Activated T-cell treated with anti-CD3 and anti-CD28 coated beads, Interleukin-2, amount 50 U/mL, for 24 hours (primary cell): ENCODE results near the gene NUDT22.

Source experiments
- DNase-seq: peaks from one replicate; pipeline ENCODE4 v3.0.0-alpha.2; 2020
- H3K27ac Mint-ChIP-seq: 2 replicates; pipeline ENCODE4 v1.8.0; 2020; ENCODE audit warnings: mild to moderate bottlenecking, mixed read lengths
- H3K27me3 Mint-ChIP-seq: 2 replicates; pipeline ENCODE4 v1.8.0; 2020; ENCODE audit warnings: mixed read lengths
- H3K36me3 Mint-ChIP-seq: 2 replicates; pipeline ENCODE4 v1.8.0; 2020; ENCODE audit warnings: low read depth, mixed read lengths
- H3K4me1 Mint-ChIP-seq: 2 replicates; pipeline ENCODE4 v1.8.0; 2020; ENCODE audit warnings: low read depth, mixed read lengths
- H3K4me3 Mint-ChIP-seq: 2 replicates; pipeline ENCODE4 v1.8.0; 2020; ENCODE audit warnings: mild to moderate bottlenecking, moderate library complexity, mixed read lengths
- H3K9me3 Mint-ChIP-seq: 2 replicates; pipeline ENCODE4 v1.8.0; 2020; ENCODE audit warnings: mixed read lengths

NUDT22 gene

DNA sequence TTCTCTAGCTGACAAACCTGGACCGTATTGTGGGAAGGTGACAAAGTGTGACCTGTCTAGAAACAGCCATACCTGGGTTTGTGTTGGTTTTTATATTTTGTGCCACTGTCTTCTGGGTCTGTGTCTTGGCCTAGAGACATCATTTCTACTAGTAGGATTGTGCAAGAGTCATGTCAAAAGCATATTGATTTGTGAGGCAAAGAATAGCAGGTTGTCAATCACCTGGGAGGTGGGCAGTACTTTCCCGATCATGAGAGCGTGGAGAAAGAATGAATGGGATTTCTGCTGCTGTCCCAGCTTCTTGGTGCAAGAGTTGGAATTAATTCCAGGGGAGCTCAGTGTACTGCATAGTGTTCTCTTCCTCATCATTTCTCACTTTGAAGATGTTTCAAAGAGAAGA lies 24.5 kb upstream of the NUDT22 start:
- DNase-seq, result no peak
- Mint-ChIP-seq H3K9me3 (no peaks in the 10 kb centered on the region), H3K4me3 (no peak overlapping the region), H3K36me3 (peaks cover 99% of the 10 kb centered on the region), H3K4me1 (peaks cover 36% of the 10 kb centered on the region), H3K27ac (peak overlapping the region; percentile 80), H3K27me3 (no peaks in the 10 kb centered on the region)

DNA sequence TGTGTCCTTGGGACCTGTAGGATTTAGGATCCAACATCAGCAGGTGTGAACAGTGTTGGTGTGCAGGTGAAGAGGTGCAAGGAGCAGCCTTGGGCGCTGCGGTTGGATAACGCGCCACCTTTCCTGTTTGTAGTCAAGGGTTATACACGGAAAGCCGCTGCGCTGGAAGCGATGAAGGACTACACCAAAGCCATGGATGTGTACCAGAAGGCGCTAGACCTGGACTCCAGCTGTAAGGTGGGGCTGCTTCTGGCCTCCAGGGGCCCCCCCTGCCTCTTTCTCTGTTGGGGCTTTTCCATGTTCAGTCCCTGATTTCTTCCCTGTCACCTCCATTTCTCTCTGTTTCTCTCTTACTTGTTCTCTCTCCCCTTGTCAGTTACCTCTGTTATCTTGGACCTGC lies 23.1 kb upstream of the NUDT22 start:
- Mint-ChIP-seq H3K36me3 (peaks cover 99% of the 10 kb centered on the region), H3K27ac (peak overlapping the region; percentile 23), H3K27me3 (no peaks in the 10 kb centered on the region), H3K4me1 (peaks cover 38% of the 10 kb centered on the region), H3K4me3 (no peak overlapping the region), H3K9me3 (no peaks in the 10 kb centered on the region)
- DNase-seq, result no peak

DNA sequence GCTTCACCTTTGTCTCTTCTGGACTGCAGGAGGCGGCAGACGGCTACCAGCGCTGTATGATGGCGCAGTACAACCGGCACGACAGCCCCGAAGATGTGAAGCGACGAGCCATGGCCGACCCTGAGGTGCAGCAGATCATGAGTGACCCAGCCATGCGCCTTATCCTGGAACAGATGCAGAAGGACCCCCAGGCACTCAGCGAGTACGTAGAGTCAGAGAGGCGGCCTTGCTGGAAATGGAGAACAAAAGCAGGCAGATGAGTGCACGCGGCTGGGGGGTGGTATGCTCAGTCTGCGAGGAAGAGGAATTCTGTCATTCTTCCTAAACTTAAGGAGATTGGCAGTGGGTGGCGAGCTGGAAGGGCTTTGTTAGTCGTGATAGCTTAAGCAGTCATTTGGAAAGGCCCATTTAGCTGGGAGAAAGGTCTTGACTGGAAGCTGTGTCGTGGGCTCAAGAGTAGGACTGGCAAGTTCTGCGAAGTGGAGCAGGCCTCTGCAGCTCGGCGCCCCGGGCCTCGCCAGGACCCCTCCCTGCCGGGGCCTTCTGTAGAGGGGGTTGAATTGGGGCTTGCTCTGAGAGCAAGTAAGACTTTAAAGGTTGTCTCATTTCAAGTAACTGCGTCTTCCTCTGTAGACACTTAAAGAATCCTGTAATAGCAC lies 22.5 kb upstream of the NUDT22 start:
- no peak overlapping the region for H3K4me3 Mint-ChIP-seq
- no peak for DNase-seq
- peaks cover 40% of the 10 kb centered on the region for H3K4me1 Mint-ChIP-seq
- H3K9me3 Mint-ChIP-seq, result no peaks in the 10 kb centered on the region
- peaks cover 99% of the 10 kb centered on the region for H3K36me3 Mint-ChIP-seq
- peak overlapping the region; percentile 23 for H3K27ac Mint-ChIP-seq
- no peaks in the 10 kb centered on the region for H3K27me3 Mint-ChIP-seq

DNA sequence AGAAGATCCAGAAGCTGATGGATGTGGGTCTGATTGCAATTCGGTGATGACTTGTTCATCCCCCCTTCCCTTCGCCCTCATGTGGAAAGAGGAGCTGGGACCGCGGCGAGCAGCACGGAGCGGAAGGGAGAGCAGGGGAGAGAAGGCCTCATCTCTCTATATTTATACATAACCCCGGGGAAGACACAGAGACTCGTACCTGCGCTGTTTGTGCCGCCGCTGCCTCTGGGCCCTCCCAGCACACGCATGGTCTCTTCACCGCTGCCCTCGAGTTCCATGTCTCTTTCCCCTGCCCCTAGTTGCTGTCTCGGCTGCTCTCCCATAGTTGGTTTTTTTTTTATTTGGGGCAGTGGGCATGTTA lies 22.0 kb upstream of the NUDT22 start:
- peaks cover 45% of the 10 kb centered on the region for H3K4me1 Mint-ChIP-seq

DNA sequence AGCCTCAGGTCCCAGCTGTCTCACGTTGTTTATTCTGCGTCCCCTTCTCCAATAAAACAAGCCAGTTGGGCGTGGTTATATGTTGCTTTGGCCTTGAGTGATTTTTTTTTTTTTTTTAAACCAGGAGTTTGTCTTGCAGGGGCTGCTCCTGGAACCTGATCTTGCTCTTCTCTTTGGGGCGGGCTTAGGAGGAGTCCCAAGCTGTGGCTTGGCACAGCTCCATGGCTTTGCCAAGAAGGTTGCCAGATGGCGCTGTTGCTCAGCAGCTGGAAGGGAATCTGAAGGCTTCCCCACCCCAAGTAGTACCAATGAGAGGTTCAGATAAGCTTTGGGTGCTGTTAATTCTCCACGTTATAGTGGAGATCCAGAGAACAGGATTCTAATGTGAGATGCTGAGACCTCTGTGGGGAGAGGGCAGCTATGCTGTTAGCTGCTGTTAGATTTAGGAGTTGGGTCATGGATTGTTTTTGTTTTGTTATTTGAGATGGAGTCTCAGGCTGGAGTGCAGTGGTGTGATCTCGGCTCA lies 21.5 kb upstream of the NUDT22 start:
- Mint-ChIP-seq H3K9me3 (no peaks in the 10 kb centered on the region), H3K36me3 (peaks cover 99% of the 10 kb centered on the region), H3K27me3 (no peaks in the 10 kb centered on the region), H3K4me3 (peak overlapping the region; percentile 34), H3K27ac (peak overlapping the region; percentile 99), H3K4me1 (peaks cover 49% of the 10 kb centered on the region)
- DNase-seq, result peak; percentile 78

More for the DNA sequence above, 22.0 kb upstream of the NUDT22 start:
- H3K9me3 Mint-ChIP-seq, result no peaks in the 10 kb centered on the region
- H3K4me3 Mint-ChIP-seq, result no peak overlapping the region
- DNase-seq, result no peak
- peaks cover 99% of the 10 kb centered on the region for H3K36me3 Mint-ChIP-seq
- H3K27me3 Mint-ChIP-seq, result no peaks in the 10 kb centered on the region
- peak overlapping the region; percentile 99 for H3K27ac Mint-ChIP-seq

DNA sequence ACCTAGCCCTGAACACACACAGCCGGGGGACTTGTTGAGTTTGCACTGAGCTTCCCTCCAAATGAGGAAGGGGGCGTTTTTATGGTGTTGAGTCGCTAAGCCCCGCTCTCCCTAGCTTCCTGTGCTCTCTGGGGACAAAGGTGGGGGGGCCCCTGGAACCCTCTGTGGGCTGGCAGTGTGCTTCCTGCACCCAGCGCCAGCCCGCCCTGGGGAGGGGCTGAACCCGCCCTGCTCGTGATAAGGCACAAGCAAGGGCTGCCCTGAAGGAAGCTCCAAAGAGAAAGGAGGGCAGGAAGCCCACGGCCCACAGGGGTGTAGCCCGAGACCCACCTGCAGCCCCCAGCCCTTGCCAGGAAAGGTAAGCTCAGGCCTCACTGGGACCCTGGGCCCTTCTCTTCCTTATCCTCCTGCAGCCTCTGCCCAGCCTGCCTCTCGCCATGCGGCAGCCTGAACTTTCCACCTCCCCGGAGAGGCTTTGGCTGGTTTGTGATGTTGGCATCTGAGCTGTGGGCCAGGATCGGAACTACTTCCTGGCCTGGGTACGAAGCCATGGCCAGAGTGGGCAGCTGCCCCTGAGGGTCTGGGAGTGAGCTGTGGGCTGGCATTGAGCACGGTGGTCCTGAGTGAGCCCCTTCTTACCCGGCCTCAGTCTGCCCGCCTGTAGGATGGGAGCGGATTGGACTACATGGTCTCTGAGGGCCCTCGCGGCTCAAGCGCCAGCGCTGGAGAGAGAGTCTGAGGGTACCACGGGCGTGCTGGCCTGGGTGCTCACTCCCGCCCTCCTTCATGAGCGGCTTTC lies 19.4 kb upstream of the NUDT22 start, which contains the start of gene FERMT3:
Gene FERMT3, plus strand, starts transcription at position 265 of the 799 bp plus-strand sequence. CDS start 644 bp downstream, outside the sequence.
- H3K9me3 Mint-ChIP-seq, result no peaks in the 10 kb centered on the region
- no peaks in the 10 kb centered on the region for H3K27me3 Mint-ChIP-seq
- peak within 1 kb of the TSS; percentile 98 for H3K4me3 Mint-ChIP-seq
- peak within 1 kb of the TSS; percentile 99 for H3K27ac Mint-ChIP-seq
- H3K36me3 Mint-ChIP-seq, result peaks cover 97% of the 10 kb centered on the region
- H3K4me1 Mint-ChIP-seq, result peaks cover 60% of the 10 kb centered on the region
- DNase-seq, result peak; percentile 84

DNA sequence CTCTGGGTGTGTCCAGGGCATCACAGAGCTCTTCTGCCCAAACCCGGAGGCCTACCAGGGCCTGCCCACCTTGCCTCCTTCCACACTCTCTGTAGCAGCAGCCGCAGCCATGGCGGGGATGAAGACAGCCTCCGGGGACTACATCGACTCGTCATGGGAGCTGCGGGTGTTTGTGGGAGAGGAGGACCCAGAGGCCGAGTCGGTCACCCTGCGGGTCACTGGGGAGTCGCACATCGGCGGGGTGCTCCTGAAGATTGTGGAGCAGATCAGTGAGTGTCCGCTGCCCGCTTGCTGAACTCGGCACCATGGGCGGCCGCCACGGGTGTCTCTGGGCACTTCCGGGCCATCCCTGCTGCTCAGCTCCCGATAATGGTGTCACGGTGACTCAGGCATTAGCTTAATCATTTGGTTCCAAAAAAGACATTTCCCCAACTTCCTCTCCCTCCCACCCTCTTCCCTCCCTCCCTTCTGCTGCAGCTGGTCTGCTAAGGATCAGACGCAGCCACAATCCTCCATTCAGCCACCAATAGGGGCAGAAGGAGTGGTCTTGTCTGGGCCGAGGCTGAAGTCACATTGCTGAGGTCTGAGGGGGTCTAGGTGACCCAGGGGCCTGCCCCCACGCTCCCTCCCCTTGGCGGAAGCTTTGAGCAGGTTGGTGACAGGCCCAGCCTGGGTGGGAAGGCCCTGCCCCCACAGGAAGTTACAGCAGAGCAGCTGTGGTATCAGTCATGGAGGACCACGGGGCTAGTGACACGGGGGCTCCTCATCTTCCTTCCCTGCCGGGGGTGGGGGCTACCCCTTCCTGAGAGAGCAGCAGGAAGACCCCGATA lies 18.6 kb upstream of the NUDT22 start:
- peak overlapping the region; percentile 99 for H3K27ac Mint-ChIP-seq
- peak; percentile 90 for DNase-seq
- H3K4me3 Mint-ChIP-seq, result peak overlapping the region; percentile 98
- no peaks in the 10 kb centered on the region for H3K27me3 Mint-ChIP-seq
- peaks cover 64% of the 10 kb centered on the region for H3K4me1 Mint-ChIP-seq
- peaks cover 97% of the 10 kb centered on the region for H3K36me3 Mint-ChIP-seq
- no peaks in the 10 kb centered on the region for H3K9me3 Mint-ChIP-seq

DNA sequence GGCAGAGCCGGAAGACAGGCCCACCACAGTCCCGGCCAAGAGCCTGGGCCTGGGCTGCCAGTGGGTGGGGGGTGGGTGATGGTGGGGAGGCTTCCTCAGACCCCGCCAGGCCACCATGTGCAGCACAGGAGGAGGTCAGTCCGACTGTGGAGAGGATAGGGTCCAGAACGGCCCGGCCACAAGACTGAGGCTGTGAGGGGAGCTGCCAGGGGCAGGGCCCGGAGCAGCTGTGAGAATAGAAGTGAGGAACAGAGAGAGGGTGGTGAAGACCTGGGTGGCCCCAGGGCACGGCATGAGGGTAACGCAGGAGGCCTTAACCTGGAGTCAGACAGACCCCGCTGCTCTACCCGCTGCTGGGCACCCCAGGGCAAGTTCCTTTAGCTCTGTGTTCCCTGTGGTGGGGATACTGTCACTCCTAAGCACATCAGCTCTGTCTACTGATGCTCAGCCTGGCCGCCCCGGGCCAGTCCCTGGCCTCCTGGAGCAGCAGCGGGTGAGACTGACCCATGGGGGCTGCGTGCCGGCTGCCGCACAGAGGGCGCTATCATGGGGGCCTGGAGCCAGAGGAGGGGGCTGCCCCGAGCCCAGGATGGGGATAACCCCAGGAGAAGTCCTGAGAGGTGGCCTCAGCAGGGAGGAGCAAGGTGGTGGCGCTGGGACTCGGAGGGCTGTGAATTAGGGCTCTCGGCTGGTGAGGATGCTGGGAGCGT lies 17.8 kb upstream of the NUDT22 start:
- DNase-seq, result no peak
- no peaks in the 10 kb centered on the region for H3K27me3 Mint-ChIP-seq
- H3K27ac Mint-ChIP-seq, result peak overlapping the region; percentile 99
- H3K4me1 Mint-ChIP-seq, result peaks cover 62% of the 10 kb centered on the region
- H3K4me3 Mint-ChIP-seq, result peak overlapping the region; percentile 98
- no peaks in the 10 kb centered on the region for H3K9me3 Mint-ChIP-seq
- peaks cover 95% of the 10 kb centered on the region for H3K36me3 Mint-ChIP-seq

DNA sequence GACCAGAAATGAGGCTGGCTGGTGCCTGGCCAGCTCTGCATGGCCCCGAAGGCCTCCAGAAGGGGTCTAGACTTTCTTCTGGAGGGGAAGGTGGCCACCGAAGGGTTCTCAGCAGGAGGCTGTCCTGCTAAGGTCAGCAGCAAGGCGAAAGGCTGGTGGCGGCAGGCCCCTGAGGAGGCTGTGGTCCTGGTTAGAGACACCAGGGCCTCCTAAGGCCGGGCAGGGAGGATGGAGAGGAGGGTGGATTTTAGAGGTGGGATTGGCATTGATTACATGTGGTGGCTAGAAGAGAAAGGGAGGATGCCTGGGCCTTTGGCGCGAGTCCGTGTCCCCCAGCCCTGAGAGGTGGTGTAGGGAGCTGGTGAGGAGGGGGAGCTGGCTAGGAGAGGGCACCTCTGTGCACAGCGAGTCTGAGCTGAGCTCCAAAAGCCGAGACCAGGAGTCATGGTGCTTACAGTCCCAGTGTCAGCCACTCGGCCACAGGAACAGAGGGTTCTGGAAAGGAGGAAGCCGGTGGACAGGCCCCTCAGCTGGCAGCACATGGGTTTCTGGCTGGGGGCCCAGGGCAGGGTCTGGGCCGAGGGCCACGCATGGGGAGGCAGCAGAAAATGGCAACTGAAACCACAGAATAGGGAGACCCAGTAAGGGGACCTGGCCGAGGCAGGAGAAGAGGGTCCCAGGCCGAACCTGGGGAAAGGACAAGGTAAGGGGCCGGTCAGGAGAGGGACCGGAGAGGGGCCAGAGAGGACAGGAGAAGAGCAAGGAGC lies 17.1 kb upstream of the NUDT22 start:
- H3K4me1 Mint-ChIP-seq, result peaks cover 61% of the 10 kb centered on the region
- H3K27me3 Mint-ChIP-seq, result no peaks in the 10 kb centered on the region
- peak overlapping the region; percentile 98 for H3K4me3 Mint-ChIP-seq
- peak overlapping the region; percentile 99 for H3K27ac Mint-ChIP-seq
- no peaks in the 10 kb centered on the region for H3K9me3 Mint-ChIP-seq
- H3K36me3 Mint-ChIP-seq, result peaks cover 93% of the 10 kb centered on the region
- DNase-seq, result no peak

DNA sequence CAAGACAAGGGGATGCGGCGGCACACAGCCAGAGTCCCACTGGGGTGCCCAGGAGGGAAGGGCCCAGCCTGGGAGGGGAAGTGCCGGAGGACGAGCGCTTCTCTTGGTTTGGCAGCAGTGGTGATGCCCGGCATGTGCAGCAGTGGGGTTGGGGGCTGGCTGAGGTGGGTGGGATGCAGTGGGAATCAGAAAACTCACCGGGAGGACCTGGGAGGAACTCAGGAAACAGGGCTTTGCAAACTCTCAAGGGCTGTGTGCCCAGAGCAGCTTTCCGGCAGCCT lies 16.6 kb upstream of the NUDT22 start:
- Mint-ChIP-seq H3K4me1 (peaks cover 60% of the 10 kb centered on the region), H3K9me3 (no peaks in the 10 kb centered on the region), H3K4me3 (peak overlapping the region; percentile 98), H3K27ac (peak overlapping the region; percentile 99), H3K27me3 (no peaks in the 10 kb centered on the region), H3K36me3 (peaks cover 93% of the 10 kb centered on the region)
- no peak for DNase-seq

DNA sequence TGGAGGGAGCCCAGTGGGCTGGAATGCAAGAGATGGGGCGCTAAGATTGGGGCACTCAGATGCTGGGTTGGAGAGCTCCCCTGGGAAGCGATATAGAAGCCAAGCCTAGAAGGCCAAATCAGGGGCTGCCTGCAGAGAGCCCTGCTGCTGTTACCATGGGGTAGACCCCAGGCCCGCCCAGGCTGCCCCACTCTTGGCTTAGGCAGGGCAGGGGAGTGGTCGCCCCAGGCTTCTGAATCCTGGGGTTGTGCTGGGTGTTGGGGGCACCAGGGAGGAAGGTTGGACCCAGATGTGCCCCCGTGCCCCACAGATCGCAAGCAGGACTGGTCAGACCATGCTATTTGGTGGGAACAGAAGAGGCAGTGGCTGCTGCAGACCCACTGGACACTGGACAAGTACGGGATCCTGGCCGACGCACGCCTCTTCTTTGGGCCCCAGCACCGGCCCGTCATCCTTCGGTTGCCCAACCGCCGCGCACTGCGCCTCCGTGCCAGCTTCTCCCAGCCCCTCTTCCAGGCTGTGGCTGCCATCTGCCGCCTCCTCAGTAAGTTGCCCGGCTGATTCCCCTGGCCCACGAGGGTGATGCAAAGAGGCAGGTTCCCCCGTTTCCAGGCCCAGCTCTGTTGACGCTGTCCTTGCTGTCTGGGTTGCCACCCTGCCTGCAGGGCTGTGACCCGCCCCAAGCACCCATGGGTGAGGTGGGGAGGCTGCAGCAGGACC lies 15.6 kb upstream of the NUDT22 start:
- Mint-ChIP-seq H3K36me3 (peaks cover 93% of the 10 kb centered on the region), H3K4me1 (peaks cover 63% of the 10 kb centered on the region), H3K9me3 (no peaks in the 10 kb centered on the region), H3K4me3 (peak overlapping the region; percentile 6), H3K27me3 (no peaks in the 10 kb centered on the region), H3K27ac (peak overlapping the region; percentile 99)
- DNase-seq, result no peak

DNA sequence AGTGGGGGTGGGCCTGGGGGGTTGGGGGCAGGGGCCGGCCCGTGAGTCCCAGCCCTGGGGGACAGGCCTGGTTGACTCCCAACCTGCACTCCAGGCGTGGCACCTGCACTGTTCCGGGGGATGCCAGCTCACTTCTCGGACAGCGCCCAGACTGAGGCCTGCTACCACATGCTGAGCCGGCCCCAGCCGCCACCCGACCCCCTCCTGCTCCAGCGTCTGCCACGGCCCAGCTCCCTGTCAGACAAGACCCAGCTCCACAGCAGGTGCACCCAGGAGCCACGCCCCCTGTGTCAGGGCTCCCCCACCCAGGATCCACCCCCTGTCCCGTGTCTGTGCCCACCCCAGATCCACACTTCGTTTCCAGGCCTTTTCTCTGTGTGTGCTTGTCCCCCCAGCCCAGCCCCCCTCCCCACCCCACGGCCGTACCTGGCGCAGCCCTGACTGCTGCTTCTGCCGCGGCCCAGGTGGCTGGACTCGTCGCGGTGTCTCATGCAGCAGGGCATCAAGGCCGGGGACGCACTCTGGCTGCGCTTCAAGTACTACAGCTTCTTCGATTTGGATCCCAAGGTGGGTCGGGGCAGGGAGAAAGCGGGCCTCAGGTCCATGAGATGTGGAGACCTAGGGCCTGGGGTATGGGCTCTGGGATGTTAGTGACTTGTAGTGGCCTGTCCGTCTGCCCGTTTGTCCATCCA lies 14.7 kb upstream of the NUDT22 start:
- Mint-ChIP-seq H3K4me3 (no peak overlapping the region), H3K27me3 (no peaks in the 10 kb centered on the region), H3K27ac (peak overlapping the region; percentile 85), H3K4me1 (peaks cover 55% of the 10 kb centered on the region), H3K9me3 (no peaks in the 10 kb centered on the region), H3K36me3 (peaks cover 92% of the 10 kb centered on the region)
- no peak for DNase-seq
